ENCODE results near the gene RELN. TPM values are rescaled to one million over a fixed set of nuclear protein-coding genes. Genes with fewer than 3 reads are reported as not detected.

The RELN gene
- total RNA-seq, 2 experiments from 2014 or later = not detected

GRCh38 chr7:103691291-103691690 is 298.2 kb downstream of the RELN start:
- H3K4me3 ChIP-seq (ENCODE audit: low read length) = no peak overlapping the region
- ATAC-seq (ENCODE audit: poor library complexity) = no peak
- no peak overlapping the region for H3K4me3 Mint-ChIP-seq
- no peaks in the 10 kb centered on the region for H3K9me3 Mint-ChIP-seq
- ChIA-PET CTCF (no interaction called here), POLR2A (no interaction called here)
- no peaks in the 10 kb centered on the region for H3K4me1 ChIP-seq (ENCODE audit: insufficient read depth, low read length)
- H3K27me3 Mint-ChIP-seq = peaks cover 4% of the 10 kb centered on the region
- no peak overlapping the region for H3K27ac ChIP-seq (ENCODE audit: low read depth in 1 of 2, low read length in 2 of 2)
- H3K27me3 ChIP-seq (ENCODE audit: control insufficient read depth in 1 of 2, insufficient read depth in 2 of 2, low read length in 2 of 2) = no peaks in the 10 kb centered on the region
- intact Hi-C loops (cut with DNase I, micrococcal nuclease) = no loop called here
- no peaks in the 10 kb centered on the region for H3K36me3 ChIP-seq (ENCODE audit: insufficient read depth, low read length)
- TF ChIP-seq CTCF (IDR thresholded peaks at IDR 0.05) = no peak
- no peak overlapping the region for H3K27ac Mint-ChIP-seq
- no peaks in the 10 kb centered on the region for H3K4me1 Mint-ChIP-seq (ENCODE audit: low read depth)
- no peaks in the 10 kb centered on the region for H3K9me3 ChIP-seq (ENCODE audit: control insufficient read depth in 1 of 2, insufficient read depth in 1 of 2, low read length in 2 of 2)
- H3K36me3 Mint-ChIP-seq (ENCODE audit: low read depth) = no peaks in the 10 kb centered on the region
- no peak for DNase-seq

GRCh38 chr7:103690242-103690974 is 299.1 kb downstream of the RELN start:
- Histone ChIP-seq H3K4me3 (ENCODE audit: low read length) (no peak overlapping the region), H3K27me3 (ENCODE audit: control insufficient read depth in 1 of 2, insufficient read depth in 2 of 2, low read length in 2 of 2) (no peaks in the 10 kb centered on the region), H3K4me1 (ENCODE audit: insufficient read depth, low read length) (no peaks in the 10 kb centered on the region), H3K36me3 (ENCODE audit: insufficient read depth, low read length) (no peaks in the 10 kb centered on the region), H3K9me3 (ENCODE audit: control insufficient read depth in 1 of 2, insufficient read depth in 1 of 2, low read length in 2 of 2) (no peaks in the 10 kb centered on the region), H3K27ac (ENCODE audit: low read depth in 1 of 2, low read length in 2 of 2) (no peak overlapping the region)
- H3K9me3 Mint-ChIP-seq = no peaks in the 10 kb centered on the region
- ATAC-seq (ENCODE audit: poor library complexity) (no peak), DNase-seq (no peak)
- no peak overlapping the region for H3K4me3 Mint-ChIP-seq
- peaks cover 4% of the 10 kb centered on the region for H3K27me3 Mint-ChIP-seq
- no peak overlapping the region for H3K27ac Mint-ChIP-seq
- no peak for TF ChIP-seq CTCF (IDR thresholded peaks at IDR 0.05)
- intact Hi-C loops (cut with DNase I, micrococcal nuclease) = no loop called here
- H3K36me3 Mint-ChIP-seq (ENCODE audit: low read depth) = no peaks in the 10 kb centered on the region
- CTCF ChIA-PET = no interaction called here
- POLR2A ChIA-PET = no interaction called here
- H3K4me1 Mint-ChIP-seq (ENCODE audit: low read depth) = no peaks in the 10 kb centered on the region

- Mint-ChIP-seq H3K4me3 (no peak overlapping the region), H3K36me3 (ENCODE audit: low read depth) (no peaks in the 10 kb centered on the region), H3K4me1 (ENCODE audit: low read depth) (no peaks in the 10 kb centered on the region), H3K27ac (no peak overlapping the region), H3K27me3 (peaks cover 4% of the 10 kb centered on the region), H3K9me3 (no peaks in the 10 kb centered on the region)
- H3K36me3 ChIP-seq (ENCODE audit: insufficient read depth, low read length) = no peaks in the 10 kb centered on the region
- H3K27me3 ChIP-seq (ENCODE audit: control insufficient read depth in 1 of 2, insufficient read depth in 2 of 2, low read length in 2 of 2) = no peaks in the 10 kb centered on the region
- H3K4me3 ChIP-seq (ENCODE audit: low read length) = no peak overlapping the region
- intact Hi-C loops (cut with DNase I, micrococcal nuclease) = no loop called here
- no peak overlapping the region for H3K27ac ChIP-seq (ENCODE audit: low read depth in 1 of 2, low read length in 2 of 2)
- ATAC-seq (ENCODE audit: poor library complexity) = no peak
- no peak for TF ChIP-seq CTCF (IDR thresholded peaks at IDR 0.05)
- no peaks in the 10 kb centered on the region for H3K9me3 ChIP-seq (ENCODE audit: control insufficient read depth in 1 of 2, insufficient read depth in 1 of 2, low read length in 2 of 2)
- H3K4me1 ChIP-seq (ENCODE audit: insufficient read depth, low read length) = no peaks in the 10 kb centered on the region
- DNase-seq = no peak
- ChIA-PET POLR2A (no interaction called here), CTCF (no interaction called here)
Observed at GRCh38 chr7:103689255-103689654, 300.2 kb downstream of the RELN start.

All from CD4-positive, alpha-beta T cell (primary cell).